Activated effector memory CD4-positive, alpha-beta T cell treated with anti-CD3 and anti-CD28 coated beads, Interleukin-2, amount 50 U/mL, for 16 hours (primary cell): Measurements from ENCODE around the gene ZNF3.
"Not testable (repeated sequence)": the region's sequence is repeated elsewhere in the genome, so short reads cannot be mapped to it uniquely, and the experiment has no call there.

Experiments used
- DNase-seq: peaks from one replicate; pipeline ENCODE4 v3.0.0-alpha.2; 2020

ZNF3 gene

GRCh38 chr7:100081535-100082102, at the start of gene ZNF3:
Gene ZNF3 (minus strand): TSS chr7:100081723. CDS start chr7:100077357, 4,366 bp downstream.
- peak; percentile 99 for DNase-seq

- peak; percentile 92 for DNase-seq
Observed at GRCh38 chr7:100130608-100131453, 49.3 kb upstream of the ZNF3 start.

GRCh38 chr7:100130220-100130607, 48.7 kb upstream of the ZNF3 start:
- DNase-seq, result not testable (repeated sequence)

GRCh38 chr7:100128637-100128963, 47.1 kb upstream of the ZNF3 start:
- no peak for DNase-seq

GRCh38 chr7:100127866-100128636, 46.5 kb upstream of the ZNF3 start:
- DNase-seq, result peak; percentile 71

- DNase-seq, result peak; percentile 96
Observed at GRCh38 chr7:100126931-100127865, 45.7 kb upstream of the ZNF3 start, which contains the start of gene MBLAC1. Gene MBLAC1 (plus strand): TSS chr7:100126967. CDS start chr7:100127396, 429 bp downstream.

GRCh38 chr7:100126239-100126930, 44.9 kb upstream of the ZNF3 start:
- DNase-seq, result no peak

GRCh38 chr7:100124301-100125230, 43.0 kb upstream of the ZNF3 start:
- no peak for DNase-seq

- no peak for DNase-seq
Observed at GRCh38 chr7:100122568-100122967, 41.0 kb upstream of the ZNF3 start.

GRCh38 chr7:100122067-100122466, 40.5 kb upstream of the ZNF3 start:
- no peak for DNase-seq

- no peak for DNase-seq
Observed at GRCh38 chr7:100120733-100121036, 39.2 kb upstream of the ZNF3 start.

GRCh38 chr7:100119970-100120732, 38.6 kb upstream of the ZNF3 start:
- peak; percentile 90 for DNase-seq

- peak; percentile 98 for DNase-seq
Observed at GRCh38 chr7:100119072-100119969, 37.8 kb upstream of the ZNF3 start, which contains the start of the genes CNPY4 and TAF6. Gene CNPY4 (plus strand): TSS chr7:100119634. CDS start chr7:100119745, 111 bp downstream. Gene TAF6 (minus strand): TSS chr7:100119358. CDS start chr7:100114209, 5,149 bp downstream.

GRCh38 chr7:100118388-100119071, 37.0 kb upstream of the ZNF3 start:
- DNase-seq, result no peak

- no peak for DNase-seq
Observed at GRCh38 chr7:100115026-100115425, 33.5 kb upstream of the ZNF3 start.

- DNase-seq, result no peak
Observed at GRCh38 chr7:100111914-100112313, 30.4 kb upstream of the ZNF3 start.

GRCh38 chr7:100111156-100111555, 29.6 kb upstream of the ZNF3 start:
- no peak for DNase-seq

- no peak for DNase-seq
Observed at GRCh38 chr7:100109521-100110163, 28.1 kb upstream of the ZNF3 start.
